ENCODE results near the gene MTCP1. TPM values are rescaled to one million over a fixed set of nuclear protein-coding genes. Genes with fewer than 3 reads are reported as not detected.

MTCP1 gene
- total and polyA plus RNA-seq, 2 of the 8 experiments (the other 6 are each of a cell fraction or from before 2014, with no cell fraction given) = 1.2 to 12.3 TPM

GRCh38 chrX:155046811-155047528 lies 24.0 kb downstream of the MTCP1 start:
- no peaks in the 10 kb centered on the region for H3K79me1 ChIP-seq (ENCODE audit: low read depth, low read length)
- no peaks in the 10 kb centered on the region for H4K20me1 ChIP-seq (replicated peaks in 1 of 2; ENCODE audit: control insufficient read depth in 1 of 2, insufficient read depth in 2 of 2, low read length in 2 of 2)
- no peak overlapping the region for H3K18ac ChIP-seq (ENCODE audit: extremely low read depth, low read length)
- no peak overlapping the region for H2BK15ac ChIP-seq (ENCODE audit: low read length)
- H3K9me3 ChIP-seq (ENCODE audit: insufficient read depth in 2 of 2, low read depth in 1 of 2, low read length in 1 of 2) = no peaks in the 10 kb centered on the region
- DNase-seq (ENCODE audit: low read depth in 1 of 2, low spot score in 2 of 2) (no peak), FAIRE-seq (no peak)
- H3K56ac ChIP-seq (replicated peaks; ENCODE audit: insufficient read length, low read depth, low read length) = no peak overlapping the region
- H3K4ac ChIP-seq (replicated peaks; ENCODE audit: insufficient read length, low read depth, low read length) = no peak overlapping the region
- H3K36me3 ChIP-seq (ENCODE audit: control insufficient read depth in 2 of 4, insufficient read depth in 4 of 4, low read length in 3 of 4) = no peaks in the 10 kb centered on the region
- no peak overlapping the region for H2AFZ ChIP-seq (ENCODE audit: low read length)
- H2BK5ac ChIP-seq (ENCODE audit: low read depth, low read length) = no peak overlapping the region
- no peak overlapping the region for H3K14ac ChIP-seq (ENCODE audit: insufficient read length)
- POLR2A ChIA-PET (ENCODE audit: partially characterized antibody) = interaction anchor here (0.7 to 1.1 kb wide), 2 partner anchors 54 to 67 kb away, joined by 3 read pairs; no protein-coding TSS in a partner anchor
- no peaks in the 10 kb centered on the region for H3K79me2 ChIP-seq (ENCODE audit: control insufficient read depth in 1 of 2, insufficient read depth in 2 of 2, low read length in 2 of 2)
- no peak overlapping the region for H4K5ac ChIP-seq (ENCODE audit: insufficient read length, low read depth, low read length)
- no peak overlapping the region for H4K8ac ChIP-seq (ENCODE audit: extremely low read depth, insufficient read depth, low read length)
- no peak overlapping the region for H2BK20ac ChIP-seq (ENCODE audit: low read length)
- peaks cover 0 to 7% (median 2%) of the 10 kb centered on the region in 4 experiments; a peak in 2 of 7 replicates for H3K4me1 ChIP-seq (replicated peaks in 1 of 4; ENCODE audit: control insufficient read depth in 3 of 4, insufficient read depth in 4 of 4, low read length in 3 of 4)
- no peak overlapping the region for H3K4me2 ChIP-seq (ENCODE audit: insufficient read depth in 1 of 2, low read depth in 2 of 2, low read length in 2 of 2)
- no peak overlapping the region for H3K27ac ChIP-seq (ENCODE audit: low read depth, low read length)
- no peak overlapping the region for H3K9ac ChIP-seq (replicated peaks in 1 of 4; ENCODE audit: extremely low read depth in 1 of 4, low read depth in 3 of 4, low read length in 3 of 4)
- no peak overlapping the region for H3K4me3 ChIP-seq (ENCODE audit: extremely low read depth in 1 of 4, insufficient read depth in 2 of 4, low read depth in 3 of 4, low read length in 4 of 4)
- no peak overlapping the region for H2AK5ac ChIP-seq (ENCODE audit: low read depth, low read length)
- H2BK12ac ChIP-seq (ENCODE audit: low read depth, low read length) = no peak overlapping the region
- no peak overlapping the region for H3K23ac ChIP-seq (ENCODE audit: insufficient read length)
- 73% methylated on average over 5 of the region's 5 CpGs; no CpG with 5 or more reads in 1 of the 2 experiments for WGBS, 2 experiments (ENCODE audit: extremely low coverage in 1 of 2, insufficient coverage in 1 of 2, insufficient read length in 1 of 2, insufficient replicate concordance in 2 of 2, low coverage in 1 of 2, low lambda C conversion rate in 2 of 2, missing lambda C conversion rate in 1 of 2)
- CTCF ChIA-PET (ENCODE audit: partially characterized antibody) = interaction anchor here (1.0 to 2.5 kb wide), 3 partner anchors 9 to 59 kb away, joined by 3 to 15 read pairs (median 3); no protein-coding TSS in a partner anchor
- H2BK120ac ChIP-seq (replicated peaks; ENCODE audit: low read depth, low read length) = no peak overlapping the region
- H3K23me2 ChIP-seq (ENCODE audit: low read depth, low read length) = no peaks in the 10 kb centered on the region
- H4K91ac ChIP-seq (replicated peaks; ENCODE audit: insufficient read length, low read length) = no peak overlapping the region
- TF ChIP-seq ZNF274 (IDR thresholded peaks at IDR 0.05; ENCODE audit: borderline replicate concordance, extremely low read depth, low read length) (no peak), RAD21 (IDR thresholded peaks at IDR 0.05 in 1 of 2, conservative IDR thresholded peaks at IDR 0.05 in 1 of 2; ENCODE audit: low read depth in 2 of 2, low read length in 2 of 2) (no peak), TAF1 (IDR thresholded peaks at IDR 0.05; ENCODE audit: low read depth, low read length) (no peak), GABPA (IDR thresholded peaks at IDR 0.05; ENCODE audit: borderline replicate concordance, insufficient read depth, low read length) (no peak), NANOG (IDR thresholded peaks at IDR 0.05; ENCODE audit: insufficient read depth, low read depth, low read length, poor library complexity, severe bottlenecking) (no peak)
- no peaks in the 10 kb centered on the region for H3K27me3 ChIP-seq (replicated peaks in 1 of 4; ENCODE audit: control insufficient read depth in 3 of 4, extremely low read depth in 1 of 4, insufficient read depth in 3 of 4, low read length in 3 of 4)
